ENCODE results near the gene SFXN2. TPM values are rescaled to one million over a fixed set of nuclear protein-coding genes. Genes with fewer than 3 reads are reported as not detected.

SFXN2 gene
- total RNA-seq, 1 donor from 2014 or later = 9.4 TPM

- DNase-seq (ENCODE audit: low spot score) = peak; percentile 97
Measured at GRCh38 chr10:102776779-102777456, 62.5 kb downstream of the SFXN2 start.

- DNase-seq (ENCODE audit: low spot score) = peak; percentile 82
Measured at GRCh38 chr10:102777711-102778453, 63.4 kb downstream of the SFXN2 start.

GRCh38 chr10:102778781-102779180, 64.3 kb downstream of the SFXN2 start:
- DNase-seq (ENCODE audit: low spot score) = no peak

GRCh38 chr10:102779680-102780526, 65.5 kb downstream of the SFXN2 start:
- no peak for DNase-seq (ENCODE audit: low spot score)

GRCh38 chr10:102780527-102780808, 66.0 kb downstream of the SFXN2 start:
- DNase-seq (ENCODE audit: low spot score) = no peak

GRCh38 chr10:102781090-102781920, 66.9 kb downstream of the SFXN2 start:
- DNase-seq (ENCODE audit: low spot score) = peak; percentile 70

- peak; percentile 64 for DNase-seq (ENCODE audit: low spot score)
Measured at GRCh38 chr10:102781921-102782557, 67.6 kb downstream of the SFXN2 start.

- DNase-seq (ENCODE audit: low spot score) = peak; percentile 59
Measured at GRCh38 chr10:102782673-102783551, 68.5 kb downstream of the SFXN2 start.

- no peak for DNase-seq (ENCODE audit: low spot score)
Measured at GRCh38 chr10:102783568-102783967, 69.1 kb downstream of the SFXN2 start.

GRCh38 chr10:102785818-102786217, 71.4 kb downstream of the SFXN2 start:
- DNase-seq (ENCODE audit: low spot score) = no peak

GRCh38 chr10:102791754-102792395, 77.4 kb downstream of the SFXN2 start:
- DNase-seq (ENCODE audit: low spot score) = no peak

Other genes with a start within 250 kb of the SFXN2 start
- 42.1 TPM for gene ACTR1A, start 211.9 kb upstream of the SFXN2 start, total RNA-seq (ENCODE audit: insufficient read depth, low replicate concordance)
- gene SUFU, start 210.7 kb upstream of the SFXN2 start, total RNA-seq (ENCODE audit: insufficient read depth, low replicate concordance) = 5.5 TPM
- 31.3 TPM for gene TRIM8, start 70.2 kb upstream of the SFXN2 start, total RNA-seq (ENCODE audit: insufficient read depth, low replicate concordance)
- 7.2 TPM for gene ARL3, start 239 bp upstream of the SFXN2 start, total RNA-seq (ENCODE audit: insufficient read depth, low replicate concordance)
- gene WBP1L, start 29.3 kb downstream of the SFXN2 start, total RNA-seq (ENCODE audit: insufficient read depth, low replicate concordance) = 35.9 TPM
- gene CYP17A1, start 122.8 kb downstream of the SFXN2 start, total RNA-seq (ENCODE audit: insufficient read depth, low replicate concordance) = 1.2 TPM
- 59.2 TPM for gene BORCS7, start 139.6 kb downstream of the SFXN2 start, total RNA-seq (ENCODE audit: insufficient read depth, low replicate concordance)
- 4.8 TPM for gene AS3MT, start 154.8 kb downstream of the SFXN2 start, total RNA-seq (ENCODE audit: insufficient read depth, low replicate concordance)
- gene CNNM2, start 203.7 kb downstream of the SFXN2 start, total RNA-seq (ENCODE audit: insufficient read depth, low replicate concordance) = 6.0 TPM